Iris pigment epithelial cell (primary cell): ENCODE results near the gene BPGM.
A peak's percentile ranks its signal among the peaks of the same experiment; 100 is the strongest.

Experiments used
- DNase-seq: peaks from one replicate; pipeline ENCODE4 v3.0.0-alpha.2; 2011; ENCODE audit warnings: low read depth

The BPGM gene

DNA sequence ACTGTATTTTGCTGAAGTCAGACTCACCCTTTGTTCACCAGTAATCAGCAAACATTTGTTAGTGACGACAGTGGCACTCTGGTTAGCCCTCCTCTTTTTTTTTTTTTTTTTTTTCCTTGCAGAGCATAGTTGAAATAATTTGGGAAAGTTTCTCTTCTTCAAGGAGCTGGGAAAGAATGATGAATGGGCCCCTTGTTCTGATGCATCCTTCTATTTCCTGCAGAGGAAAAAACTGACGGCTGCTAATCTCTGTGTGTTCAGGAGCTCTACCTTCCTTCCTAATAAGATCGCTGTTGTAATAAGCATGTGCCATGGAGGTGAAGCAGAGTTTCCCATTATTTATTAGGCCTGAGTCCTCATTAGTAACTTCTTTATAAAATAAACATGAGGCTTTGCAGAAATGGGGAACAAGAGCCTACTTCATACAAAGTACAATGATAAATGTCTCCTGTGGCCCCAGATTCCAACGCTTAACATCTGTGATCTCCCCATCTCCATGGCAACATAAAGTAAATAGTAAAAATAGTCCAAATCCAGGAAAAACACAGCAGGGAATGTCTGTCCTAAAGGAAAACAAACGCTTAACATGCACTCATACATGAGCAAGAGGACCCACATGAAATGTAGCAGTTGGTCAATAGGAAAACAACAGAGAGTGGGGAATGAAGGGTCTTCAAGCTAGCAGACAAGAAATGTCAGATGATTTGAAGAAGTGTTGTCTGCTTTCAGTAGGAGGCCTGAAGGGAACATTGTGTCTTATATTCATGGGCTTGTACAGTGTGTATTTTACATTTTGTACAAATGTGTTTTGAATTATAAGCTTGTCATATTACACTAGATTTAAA, 73.7 kb downstream of the BPGM start:
- no peak for DNase-seq

DNA sequence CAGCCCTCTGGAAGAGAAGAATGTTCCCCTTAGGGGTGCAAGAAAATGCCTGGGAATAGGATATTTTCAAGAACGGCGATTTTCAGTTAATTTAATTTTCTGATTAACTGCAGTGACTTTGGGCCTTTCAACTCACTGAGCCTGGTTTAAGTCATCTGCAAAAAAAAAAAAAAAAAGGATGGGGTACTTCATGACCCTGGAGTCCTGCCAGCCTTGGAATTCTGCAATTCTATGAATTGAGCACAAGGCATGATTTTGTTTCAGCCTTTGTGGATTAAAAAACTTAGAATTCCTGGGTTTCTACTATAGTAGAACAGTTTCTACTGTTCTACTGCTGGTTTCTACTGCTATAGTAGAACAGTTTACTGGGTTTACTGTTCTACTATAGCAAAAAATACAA, 74.5 kb downstream of the BPGM start:
- no peak for DNase-seq

DNA sequence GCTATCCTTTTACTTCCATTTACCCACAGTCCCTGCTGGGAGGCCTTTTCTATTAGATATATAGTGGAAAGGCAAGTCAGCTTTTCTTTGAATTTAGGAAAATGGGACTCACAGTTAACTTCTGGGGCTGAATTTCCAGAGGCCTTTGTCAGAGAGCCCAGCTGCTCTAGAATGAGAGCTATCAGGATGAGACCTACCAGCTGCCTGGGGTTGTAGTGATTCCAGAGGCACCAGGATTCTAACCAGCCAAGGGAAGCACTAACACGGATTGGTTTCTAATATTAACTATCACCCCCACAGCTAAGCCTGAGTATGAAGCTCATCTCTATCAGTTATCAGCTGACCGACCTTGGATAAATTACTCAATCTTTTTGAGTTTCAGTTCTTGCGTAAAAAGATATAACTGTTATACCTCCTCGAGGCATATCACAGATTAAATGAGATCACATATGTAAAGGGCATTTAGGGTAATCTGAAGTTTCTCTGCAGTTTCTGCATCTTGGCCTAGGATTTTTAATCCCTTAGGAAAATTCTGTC, 76.2 kb downstream of the BPGM start:
- DNase-seq: no peak

DNA sequence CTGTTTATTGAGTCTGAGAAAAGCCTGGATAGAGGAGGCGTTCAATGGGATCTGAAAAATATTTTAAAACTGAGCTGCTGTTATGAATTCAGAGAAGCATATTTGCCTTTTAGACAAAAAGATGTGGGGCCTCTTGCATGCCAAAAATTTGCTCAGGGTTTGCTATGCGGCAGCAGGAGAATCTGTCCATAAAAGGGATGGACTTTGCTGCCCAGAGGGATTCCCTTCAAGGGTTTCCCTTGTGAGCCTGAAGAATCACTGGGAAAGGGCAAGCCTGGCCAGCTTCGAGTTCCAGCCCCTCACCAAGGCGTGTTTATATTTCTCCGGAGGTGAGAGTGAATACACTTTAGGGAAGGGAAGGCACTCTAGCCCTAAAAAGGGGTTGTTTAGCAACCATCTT, 77.2 kb downstream of the BPGM start:
- no peak for DNase-seq

DNA sequence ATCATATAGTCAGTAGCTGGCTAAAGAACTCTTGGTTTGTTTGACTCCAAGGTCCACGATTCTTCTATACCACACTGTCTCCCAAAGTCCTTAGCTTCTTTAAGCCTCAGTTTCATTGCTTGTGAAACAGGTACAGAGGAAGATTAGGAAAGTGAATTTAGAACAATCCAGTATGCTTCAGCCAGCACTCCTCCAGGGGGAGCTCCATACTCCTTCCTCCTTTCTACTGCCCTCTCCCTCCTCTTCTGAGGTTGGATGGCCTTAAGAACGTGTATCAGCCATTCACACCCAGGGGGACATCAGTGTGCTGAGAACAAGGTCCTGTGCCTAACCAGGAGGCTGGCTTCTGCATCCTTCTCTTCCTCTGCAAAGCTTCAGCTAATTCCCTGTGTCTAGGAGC, 78.0 kb downstream of the BPGM start:
- DNase-seq: peak; percentile 63

DNA sequence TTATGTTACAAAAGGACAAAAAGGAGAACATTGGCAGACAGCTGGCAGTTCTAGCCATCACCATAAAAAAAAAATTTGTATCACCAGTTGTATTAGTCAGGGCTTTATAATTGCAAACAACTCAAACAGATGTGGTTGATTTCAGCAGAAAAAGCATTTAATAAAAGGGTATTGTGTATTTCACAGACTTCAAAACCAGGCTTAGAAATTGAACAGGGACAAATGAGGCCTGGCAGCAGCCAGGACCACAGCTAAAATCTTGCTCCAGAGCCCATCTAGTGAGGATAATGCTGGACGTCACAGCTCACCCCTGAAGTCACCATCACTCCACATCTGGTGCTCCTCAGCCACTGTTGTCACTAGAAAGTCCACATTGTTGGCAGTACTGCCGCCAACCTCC, 79.9 kb downstream of the BPGM start:
- no peak for DNase-seq

DNA sequence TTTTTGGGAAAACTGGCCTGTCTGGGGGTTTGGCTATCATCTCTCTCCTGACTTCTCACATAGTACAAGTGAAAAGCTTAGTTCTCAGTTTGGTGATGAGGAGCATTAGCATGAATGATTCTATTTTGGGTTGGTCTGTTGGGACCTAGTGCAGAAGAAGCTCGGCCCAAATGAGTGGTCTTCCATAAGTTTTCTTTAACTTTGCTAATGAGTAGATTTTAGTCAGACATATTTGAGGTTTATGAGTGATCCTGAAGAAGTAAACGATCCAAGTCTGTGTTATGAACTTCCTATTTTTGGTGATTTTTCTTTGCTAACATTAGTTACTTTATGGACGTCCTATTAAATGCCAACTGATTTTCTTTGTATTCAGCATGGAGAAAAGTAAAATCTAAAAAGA, 81.1 kb downstream of the BPGM start:
- DNase-seq: no peak
